HepG2 (cell line): ENCODE results near the gene GRIK2. TPM values are rescaled to one million over a fixed set of nuclear protein-coding genes. Genes with fewer than 3 reads are reported as not detected.

Experiments
- ATAC-seq: fragments of 200-7000 bp; cut with Tn5 transposase; 3 replicates; pipeline ENCODE4 v1.9.1; 2020; ENCODE audit warnings: mild to moderate bottlenecking, moderate library complexity
- BruUV-seq: library from RNA; stranded (reverse); fragments of 400-500 nt; replicated peaks from 2 replicates; lab custom pipeline; 2021; lab: Mats Ljungman, UMichigan
- CTCF ChIA-PET: fragments of 300-600 bp; formaldehyde crosslinking; extraction: SDS; loops from one replicate; lab custom pipeline; 2021; ENCODE audit warnings: low total read pairs, inconsistent platforms, low intra/inter-chr PET ratio; lab: Yijun Ruan, JAX
- POLR2A ChIA-PET: fragments of 350-600 bp; sonication (Branson Sonifier 250); formaldehyde crosslinking; loops from one replicate; lab custom pipeline; 2020; ENCODE audit warnings: antibody characterized with exemption, inconsistent platforms; lab: Yijun Ruan, JAX
- DNase-seq: peaks from one replicate; pipeline ENCODE4 v3.0.0-alpha.2; 2015; ENCODE audit warnings: low spot score
- FAIRE-seq: peaks from 3 replicates; lab custom pipeline; 2011; peaks lifted over from hg19 to GRCh38; lab: Jason Lieb, UNC
- H2AFZ ChIP-seq: one replicate; pipeline ENCODE4 v1.6.1; 2011; ENCODE audit warnings: low read length, inconsistent platforms
- H3K27ac ChIP-seq: fragments of 300-600 bp; 3 replicates; pipeline ENCODE4 v1.8.0; 2011; ENCODE audit warnings: mixed run types, mild to moderate bottlenecking, mixed read lengths, low read length, inconsistent platforms; ENCODE audit not compliant: insufficient read depth; ENCODE audit errors: extremely low read length
- H3K27me3 ChIP-seq, 2 experiments: fragments of 200-600 bp in 1 of 2; 2 replicates in 1 of 2; 3 replicates in 1 of 2; pipeline versions ENCODE4 v1.6.0 to v1.8.0; 2011; ENCODE audit warnings: low read length in 2 of 2, mild to moderate bottlenecking in 2 of 2, moderate library complexity in 2 of 2, inconsistent platforms in 1 of 2; ENCODE audit not compliant: insufficient read depth in 2 of 2, control insufficient read depth in 1 of 2
- H3K36me3 ChIP-seq, 2 experiments: fragments of 200-600 bp in 1 of 2; replicated peaks in 1 of 2; 2 replicates in 1 of 2; 3 replicates in 1 of 2; pipeline versions ENCODE4 v1.5.1 to v1.8.0; 2011; ENCODE audit warnings: low read length in 2 of 2, inconsistent platforms in 1 of 2; ENCODE audit not compliant: insufficient read depth in 2 of 2, control insufficient read depth in 1 of 2
- H3K4me1 ChIP-seq: 2 replicates; pipeline ENCODE4 v1.5.1; 2012; ENCODE audit warnings: low read length, inconsistent platforms; ENCODE audit not compliant: insufficient read depth
- H3K4me2 ChIP-seq: 2 replicates; pipeline ENCODE4 v1.6.0; 2011; ENCODE audit warnings: low read depth, low read length, inconsistent platforms
- H3K4me3 ChIP-seq, 3 experiments: fragments of 200-600 bp in 1 of 3; sonication (generic), shearing (Covaris generic) in 1 of 3; replicated peaks in 1 of 3; 2 replicates each; pipeline ENCODE4 v1.5.1; 2011 to 2016; ENCODE audit warnings: low read length in 3 of 3, inconsistent platforms in 2 of 3, low read depth in 2 of 3, mild to moderate bottlenecking in 2 of 3, control low read depth in 1 of 3, mixed read lengths in 1 of 3; ENCODE audit not compliant: insufficient read depth in 1 of 3
- H3K79me2 ChIP-seq: one replicate; pipeline ENCODE4 v1.6.1; 2011; ENCODE audit warnings: low read length, inconsistent platforms; ENCODE audit not compliant: insufficient read depth
- H3K9ac ChIP-seq: 2 replicates; pipeline ENCODE4 v1.6.0; 2011; ENCODE audit warnings: mild to moderate bottlenecking, low read depth, low read length, inconsistent platforms; ENCODE audit not compliant: insufficient read depth
- H3K9me3 ChIP-seq: 2 replicates; pipeline ENCODE4 v1.5.1; 2012; ENCODE audit warnings: mild to moderate bottlenecking, low read length
- H4K20me1 ChIP-seq: 2 replicates; pipeline ENCODE4 v1.6.0; 2011; ENCODE audit warnings: inconsistent platforms, mild to moderate bottlenecking, low read length, moderate library complexity; ENCODE audit not compliant: insufficient read depth
- BATF2 ChIP-seq: sonication (generic); formaldehyde crosslinking; IDR thresholded peaks from 2 replicates; pipeline ENCODE4 v1.8.0; 2022; ENCODE audit warnings: mild to moderate bottlenecking, missing genetic modification reagents, moderate library complexity
- BORCS8-MEF2B ChIP-seq: sonication (generic); formaldehyde crosslinking; IDR thresholded peaks from 2 replicates; pipeline ENCODE4 v1.8.0; 2022; ENCODE audit warnings: mild to moderate bottlenecking, missing genetic modification reagents
- HOXA3 ChIP-seq: sonication (generic); formaldehyde crosslinking; IDR thresholded peaks from 2 replicates; pipeline ENCODE4 v1.5.0; 2020; ENCODE audit warnings: missing genetic modification reagents
- NPAS2 ChIP-seq: sonication (generic); formaldehyde crosslinking; IDR thresholded peaks from 2 replicates; pipeline ENCODE4 v1.8.0; 2022; ENCODE audit warnings: mild to moderate bottlenecking, missing genetic modification reagents, borderline replicate concordance
- PCBP1 ChIP-seq: fragments of 200-400 bp; formaldehyde crosslinking; IDR thresholded peaks from 2 replicates; pipeline ENCODE4 v1.6.1; 2017; ENCODE audit warnings: mild to moderate bottlenecking, low read depth, low read length, borderline replicate concordance
- RBM22 ChIP-seq: fragments of 200-400 bp; formaldehyde crosslinking; optimal IDR thresholded peaks from 2 replicates; pipeline ENCODE3; 2017; ENCODE audit warnings: mild to moderate bottlenecking, low read length, moderate library complexity
- SRSF4 ChIP-seq: fragments of 200-400 bp; formaldehyde crosslinking; IDR thresholded peaks from one replicate; pipeline ENCODE4 v1.6.1; 2018; ENCODE audit warnings: mild to moderate bottlenecking, low read depth, low read length, moderate library complexity; ENCODE audit not compliant: poor library complexity, severe bottlenecking
- ZBTB46 ChIP-seq: sonication (generic); formaldehyde crosslinking; IDR thresholded peaks from 2 replicates; pipeline ENCODE4 v1.4.0; 2020; ENCODE audit warnings: mild to moderate bottlenecking, missing genetic modification reagents, borderline replicate concordance
- ZBTB7A ChIP-seq: sonication (generic); formaldehyde crosslinking; IDR thresholded peaks from 2 replicates; pipeline ENCODE4 v1.8.0; 2022; ENCODE audit warnings: mild to moderate bottlenecking, missing genetic modification reagents
- ZFP37 ChIP-seq: sonication (generic); formaldehyde crosslinking; IDR thresholded peaks from 2 replicates; pipeline ENCODE4 v1.4.0; 2020; ENCODE audit warnings: missing genetic modification reagents, borderline replicate concordance
- ZNF20 ChIP-seq: sonication (generic); formaldehyde crosslinking; IDR thresholded peaks from 2 replicates; pipeline ENCODE4 v1.4.0; 2020; ENCODE audit warnings: mild to moderate bottlenecking, moderate library complexity, missing genetic modification reagents
- ZNF232 ChIP-seq: sonication (generic); formaldehyde crosslinking; IDR thresholded peaks from 2 replicates; pipeline ENCODE4 v1.4.0; 2020; ENCODE audit warnings: missing genetic modification reagents, borderline replicate concordance
- ZNF274 ChIP-seq: sonication (generic); formaldehyde crosslinking; IDR thresholded peaks from 2 replicates; pipeline ENCODE4 v1.5.1; 2020; ENCODE audit warnings: mild to moderate bottlenecking, missing genetic modification reagents
- ZNF704 ChIP-seq: sonication (generic); formaldehyde crosslinking; IDR thresholded peaks from 2 replicates; pipeline ENCODE4 v1.8.1; 2023; ENCODE audit warnings: mild to moderate bottlenecking, inconsistent platforms, moderate library complexity, missing genetic modification reagents, borderline replicate concordance
- ZNF850 ChIP-seq: sonication (generic); formaldehyde crosslinking; conservative IDR thresholded peaks from 2 replicates; pipeline ENCODE4 v1.9.0; 2021; ENCODE audit warnings: mild to moderate bottlenecking, missing genetic modification reagents
- WGBS: methylation state at CpG from one replicate; pipeline ENCODE4 v1.1.6; 2017; ENCODE audit warnings: low lambda C conversion rate; 5-methylcytosine and 5-hydroxymethylcytosine counted together
- in situ Hi-C: cut with HindIII; loops from 2 replicates; pipeline ENCODE4 v1.10.0; 2017; ENCODE audit warnings: low pct_unique_long_range_greater_than_20kb; ENCODE audit not compliant: extremely low pct_ligation_motif_present
- intact Hi-C: fragments of 100-400 bp; cut with micrococcal nuclease; formaldehyde crosslinking; loops from one replicate; pipeline ENCODE4 v1.10.0; 2022; ENCODE audit not compliant: unreplicated experiment
- polyA plus RNA-seq, 8 experiments: library from polyadenylated mRNA; depleted of rRNA in 3 of 8; stranded (reverse) in 7 of 8; unstranded in 1 of 8; fragments of >200 nt; fragmentation: Illumina TruSeq in 4 of 8; extraction: Trizol in 4 of 8; gene quantifications; 2 replicates each; pipeline versions ENCODE4 v1.2.1 to v1.2.3, GENCODE V29; 2011 to 2016; ENCODE audit warnings: low read depth in 4 of 8, missing spikeins in 1 of 8, mixed read lengths in 1 of 8; ENCODE audit not compliant: insufficient read depth in 1 of 8
- total RNA-seq, 5 experiments: library from RNA; depleted of rRNA; stranded (reverse); fragments of >200 nt; fragmentation: Illumina TruSeq; extraction: Trizol; gene quantifications; 2 replicates each; pipeline ENCODE4 v1.2.3, GENCODE V29; 2016; ENCODE audit warnings: low read depth in 1 of 5

The GRIK2 gene
- total and polyA plus RNA-seq, 2 of the 13 experiments (the other 11 are each of a cell fraction or from before 2014, with no cell fraction given), result not detected

GRCh38 chr6:101689156-101689555, 295.6 kb downstream of the GRIK2 start:
- H2AFZ ChIP-seq, result no peak overlapping the region
- FAIRE-seq (no peak), ATAC-seq (no peak), DNase-seq (no peak)
- in situ Hi-C loops (no loop called here), intact Hi-C loops (no loop called here)
- H3K79me2 ChIP-seq, result no peaks in the 10 kb centered on the region
- no peaks in the 10 kb centered on the region for H3K4me1 ChIP-seq
- TF ChIP-seq BATF2 (no peak), ZBTB46 (CRISPR knock-in tag) (no peak), SRSF4 (no peak), ZNF20 (CRISPR knock-in tag) (no peak), BORCS8-MEF2B (no peak), NPAS2 (CRISPR knock-in tag) (no peak), ZBTB7A (no peak), ZNF850 (CRISPR knock-in tag) (no peak), ZNF274 (CRISPR knock-in tag) (no peak), ZNF232 (CRISPR knock-in tag) (no peak), ZFP37 (CRISPR knock-in tag) (no peak), PCBP1 (no peak), ZNF704 (no peak), HOXA3 (CRISPR knock-in tag) (no peak), RBM22 (no peak)
- CTCF ChIA-PET, result no interaction called here
- H3K27me3 ChIP-seq, result no peaks in the 10 kb centered on the region
- no peaks in the 10 kb centered on the region for H3K36me3 ChIP-seq
- 0% methylated on average over 1 of the region's 1 CpG for WGBS
- H3K27ac ChIP-seq, result no peak overlapping the region
- no peaks in the 10 kb centered on the region for H3K9me3 ChIP-seq
- no peak overlapping the region for H3K4me2 ChIP-seq
- no TSS peak for BruUV-seq
- H3K9ac ChIP-seq, result no peak overlapping the region
- H3K4me3 ChIP-seq, result no peak overlapping the region
- POLR2A ChIA-PET, result no interaction called here
- no peaks in the 10 kb centered on the region for H4K20me1 ChIP-seq
